HepG2 (cell line): ENCODE data around the gene SNAP29. TPM values are rescaled to one million over a fixed set of nuclear protein-coding genes. Genes with fewer than 3 reads are reported as not detected.
A peak's percentile ranks its signal among the peaks of the same experiment; 100 is the strongest.

Experiments
- BCLAF1 ChIP-seq: fragments of 450-650 bp; IDR thresholded peaks from 2 replicates; pipeline ENCODE4 v1.6.1; 2017; ENCODE audit warnings: mild to moderate bottlenecking
- DMTF1 ChIP-seq: sonication (generic); formaldehyde crosslinking; IDR thresholded peaks from 2 replicates; pipeline ENCODE4 v1.4.0; 2020; ENCODE audit warnings: mild to moderate bottlenecking, missing genetic modification reagents
- FOXA3 ChIP-seq: IDR thresholded peaks from 2 replicates; pipeline ENCODE4 v1.6.1; 2016; ENCODE audit warnings: missing genetic modification reagents, missing compliant biosample characterization
- GATAD2A ChIP-seq: IDR thresholded peaks from 2 replicates; pipeline ENCODE4 v1.6.1; 2016
- GFI1 ChIP-seq: sonication (generic); formaldehyde crosslinking; IDR thresholded peaks from 2 replicates; pipeline ENCODE4 v1.5.0; 2020; ENCODE audit warnings: missing genetic modification reagents, mild to moderate bottlenecking, borderline replicate concordance
- GLI4 ChIP-seq: sonication (generic); formaldehyde crosslinking; IDR thresholded peaks from 2 replicates; pipeline ENCODE4 v1.5.1; 2020; ENCODE audit warnings: missing genetic modification reagents, mild to moderate bottlenecking, moderate library complexity, borderline replicate concordance
- GTF2F1 ChIP-seq: fragments of 150-350 bp; IDR thresholded peaks from 2 replicates; pipeline ENCODE4 v1.6.1; 2014; ENCODE audit warnings: low read length
- HMGXB4 ChIP-seq, 2 experiments: sonication (generic) in 1 of 2; formaldehyde crosslinking in 1 of 2; IDR thresholded peaks; 2 replicates each; pipeline versions ENCODE4 v1.4.0 to v1.6.1; 2018 to 2020; ENCODE audit warnings: missing genetic modification reagents in 2 of 2, borderline replicate concordance in 1 of 2, low read depth in 1 of 2, mild to moderate bottlenecking in 1 of 2, missing biosample characterization in 1 of 2
- IRF2 ChIP-seq: IDR thresholded peaks from 2 replicates; pipeline ENCODE4 v1.6.1; 2018; ENCODE audit warnings: missing genetic modification reagents, missing compliant biosample characterization
- KLF13 ChIP-seq: sonication (generic); formaldehyde crosslinking; IDR thresholded peaks from 2 replicates; pipeline ENCODE4 v1.4.0; 2020; ENCODE audit warnings: mild to moderate bottlenecking, missing genetic modification reagents
- MAF1 ChIP-seq: sonication (generic); formaldehyde crosslinking; IDR thresholded peaks from 2 replicates; pipeline ENCODE4 v1.5.0; 2020; ENCODE audit warnings: missing genetic modification reagents, borderline replicate concordance
- MYNN ChIP-seq: sonication (generic); formaldehyde crosslinking; IDR thresholded peaks from 2 replicates; pipeline ENCODE4 v1.4.0; 2020; ENCODE audit warnings: mild to moderate bottlenecking, low read depth, missing genetic modification reagents
- NCOA5 ChIP-seq: sonication (generic); formaldehyde crosslinking; IDR thresholded peaks from 2 replicates; pipeline ENCODE4 v1.4.0; 2020; ENCODE audit warnings: missing genetic modification reagents
- NR2F1 ChIP-seq, 2 experiments: fragments of 450-650 bp in 1 of 2; formaldehyde crosslinking in 1 of 2; IDR thresholded peaks; 2 replicates each; pipeline versions ENCODE4 v1.5.0 to v1.6.1; 2016 to 2020; ENCODE audit warnings: mild to moderate bottlenecking in 1 of 2, missing compliant biosample characterization in 1 of 2, missing genetic modification reagents in 1 of 2, moderate library complexity in 1 of 2
- NRL ChIP-seq: sonication (generic); formaldehyde crosslinking; IDR thresholded peaks from 2 replicates; pipeline ENCODE4 v1.5.0; 2020; ENCODE audit warnings: missing genetic modification reagents, mild to moderate bottlenecking, moderate library complexity, borderline replicate concordance
- POLR2AphosphoS2 ChIP-seq: IDR thresholded peaks from 2 replicates; pipeline ENCODE4 v1.6.1; 2011; ENCODE audit warnings: low read depth, low read length, improper control_type of control experiment
- RAD21 ChIP-seq: fragments of 450-650 bp; formaldehyde crosslinking; IDR thresholded peaks from 2 replicates; pipeline ENCODE4 v1.5.0; 2020; ENCODE audit warnings: mild to moderate bottlenecking
- TGIF2 ChIP-seq: IDR thresholded peaks from 2 replicates; pipeline ENCODE4 v1.6.1; 2016; ENCODE audit warnings: control low read depth, missing compliant biosample characterization
- ZNF121 ChIP-seq: sonication (generic); formaldehyde crosslinking; IDR thresholded peaks from 2 replicates; pipeline ENCODE4 v1.5.0; 2020; ENCODE audit warnings: mild to moderate bottlenecking, missing genetic modification reagents
- ZNF224 ChIP-seq: sonication (generic); formaldehyde crosslinking; IDR thresholded peaks from 2 replicates; pipeline ENCODE4 v1.5.0; 2020; ENCODE audit warnings: mild to moderate bottlenecking, missing genetic modification reagents
- ZNF230 ChIP-seq: sonication (generic); formaldehyde crosslinking; IDR thresholded peaks from 2 replicates; pipeline ENCODE4 v1.4.0; 2020; ENCODE audit warnings: mild to moderate bottlenecking, missing genetic modification reagents
- ZNF501 ChIP-seq: sonication (generic); formaldehyde crosslinking; IDR thresholded peaks from 2 replicates; pipeline ENCODE4 v1.5.1; 2020; ENCODE audit warnings: mild to moderate bottlenecking, moderate library complexity, missing genetic modification reagents
- ZNF737 ChIP-seq: sonication (generic); formaldehyde crosslinking; IDR thresholded peaks from 2 replicates; pipeline ENCODE4 v1.5.0; 2020; ENCODE audit warnings: missing genetic modification reagents, mild to moderate bottlenecking, borderline replicate concordance
- polyA plus RNA-seq, 8 experiments: library from polyadenylated mRNA; depleted of rRNA in 3 of 8; stranded (reverse) in 7 of 8; unstranded in 1 of 8; fragments of >200 nt; fragmentation: Illumina TruSeq in 4 of 8; extraction: Trizol in 4 of 8; gene quantifications; 2 replicates each; pipeline versions ENCODE4 v1.2.1 to v1.2.3, GENCODE V29; 2011 to 2016; ENCODE audit warnings: low read depth in 4 of 8, missing spikeins in 1 of 8, mixed read lengths in 1 of 8; ENCODE audit not compliant: insufficient read depth in 1 of 8
- total RNA-seq, 5 experiments: library from RNA; depleted of rRNA; stranded (reverse); fragments of >200 nt; fragmentation: Illumina TruSeq; extraction: Trizol; gene quantifications; 2 replicates each; pipeline ENCODE4 v1.2.3, GENCODE V29; 2016; ENCODE audit warnings: low read depth in 1 of 5

The SNAP29 gene
- total and polyA plus RNA-seq, 2 of the 13 experiments (the other 11 are each of a cell fraction or from before 2014, with no cell fraction given), result 12.3 to 30.7 TPM

- no peak for TF ChIP-seq BCLAF1
- no peak for TF ChIP-seq ZNF230
- TF ChIP-seq FOXA3 (CRISPR knock-in tag), result 0 out of 2 replicates have a peak, but pooled peaks have one; percentile 19
- no peak for TF ChIP-seq IRF2 (CRISPR knock-in tag)
- TF ChIP-seq GTF2F1, result no peak
- TF ChIP-seq ZNF737 (CRISPR knock-in tag), result no peak
- no peak for TF ChIP-seq GLI4 (CRISPR knock-in tag)
- TF ChIP-seq ZNF224, result no peak
- TF ChIP-seq NCOA5, result no peak
- TF ChIP-seq KLF13 (CRISPR knock-in tag), result no peak
- peak; percentile 85 for TF ChIP-seq ZNF121 (CRISPR knock-in tag)
- TF ChIP-seq NRL (CRISPR knock-in tag), result no peak
- no peak for TF ChIP-seq MYNN (CRISPR knock-in tag)
- TF ChIP-seq GATAD2A (CRISPR knock-in tag), result peak; percentile 21; the same call in 1 of the 2 replicates
- no peak for TF ChIP-seq TGIF2 (CRISPR knock-in tag)
- no peak for TF ChIP-seq POLR2AphosphoS2
- 0 out of 4 replicates have a peak, but pooled peaks of 1 of the 2 experiments have one; percentile 3 for TF ChIP-seq HMGXB4 (CRISPR knock-in tag; IDR thresholded peaks at IDR 0.05; ENCODE audit: borderline replicate concordance in 1 of 2, low read depth in 1 of 2)
- peak; percentile 51; the same call in 1 of the 2 replicates for TF ChIP-seq GFI1 (CRISPR knock-in tag)
- no peak for TF ChIP-seq RAD21 (CRISPR knock-in tag)
- TF ChIP-seq DMTF1 (CRISPR knock-in tag), result no peak
- TF ChIP-seq ZNF501 (CRISPR knock-in tag), result 0 out of 2 replicates have a peak, but pooled peaks have one; percentile 39
- no peak for TF ChIP-seq MAF1 (CRISPR knock-in tag)
- TF ChIP-seq NR2F1 (CRISPR knock-in tag; IDR thresholded peaks at IDR 0.05), result peak; percentile 30 to 38; a peak in 2 of 4 replicates
Observed at GRCh38 chr22:20867179-20868024, 8.6 kb downstream of the SNAP29 start (continued).
